SH-SY5Y (cell line): ENCODE data around the gene INO80B.

Experiments
- GATA2 ChIP-seq: IDR thresholded peaks from 2 replicates; pipeline ENCODE4 v1.6.1; 2011; ENCODE audit warnings: mild to moderate bottlenecking, low read depth, low read length
- GATA3 ChIP-seq: IDR thresholded peaks from 2 replicates; pipeline ENCODE4 v1.6.1; 2011; ENCODE audit warnings: low read depth, mild to moderate bottlenecking, low read length, moderate library complexity

Gene INO80B

GRCh38 chr2:74423231-74424095 lies 31.4 kb upstream of the INO80B start:
- TF ChIP-seq GATA2 (no peak), GATA3 (no peak)

GRCh38 chr2:74424139-74424992 lies 30.5 kb upstream of the INO80B start:
- TF ChIP-seq GATA2: no peak
- TF ChIP-seq GATA3: no peak

GRCh38 chr2:74424995-74425406 lies 29.9 kb upstream of the INO80B start:
- TF ChIP-seq GATA2 (no peak), GATA3 (no peak)

- TF ChIP-seq GATA2 (no peak), GATA3 (no peak)
Measured at GRCh38 chr2:74425523-74425922, 29.4 kb upstream of the INO80B start.

GRCh38 chr2:74426181-74426758 lies 28.6 kb upstream of the INO80B start:
- TF ChIP-seq GATA2 (no peak), GATA3 (no peak)

DNA sequence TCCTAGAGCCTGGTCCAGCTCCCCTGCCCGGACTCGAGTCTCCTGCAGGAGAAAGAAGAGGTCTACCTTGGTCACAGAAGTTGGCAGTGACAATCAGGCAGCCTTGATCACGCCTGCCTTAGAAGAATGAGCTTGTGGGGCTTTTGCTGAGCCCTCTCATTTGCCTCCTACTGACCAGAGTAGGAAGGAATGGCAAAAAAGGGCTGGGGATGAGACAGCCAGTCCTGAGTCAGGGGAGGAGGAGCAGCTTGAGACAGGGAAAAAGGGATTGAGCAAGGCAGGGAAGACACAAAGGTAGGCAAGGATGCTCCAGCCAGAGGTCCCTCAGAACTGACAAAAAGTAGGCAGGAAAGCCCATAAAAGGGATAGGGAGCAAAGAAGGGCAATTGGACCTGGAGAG lies 27.3 kb upstream of the INO80B start:
- TF ChIP-seq GATA2 (no peak), GATA3 (no peak)

DNA sequence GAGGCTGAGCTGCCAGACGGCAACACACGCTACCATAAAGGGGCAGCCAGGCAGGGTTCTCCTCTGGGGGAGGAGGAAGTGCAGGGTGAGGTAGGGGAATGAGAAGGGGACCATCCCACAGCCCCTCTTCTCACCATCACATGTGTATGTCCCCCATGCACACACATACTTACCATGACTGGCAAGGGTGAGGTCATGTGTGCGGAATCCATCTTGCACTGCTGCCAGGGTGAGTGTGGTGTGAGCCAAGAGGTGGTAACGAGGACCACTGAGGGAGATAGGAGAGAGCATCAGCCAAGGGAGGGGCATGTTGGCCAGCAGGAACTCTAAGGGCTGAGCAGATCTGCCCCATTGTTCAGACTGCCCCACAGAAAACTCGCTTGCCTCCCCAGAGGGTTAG lies 26.2 kb upstream of the INO80B start:
- TF ChIP-seq GATA2: no peak
- TF ChIP-seq GATA3: no peak

GRCh38 chr2:74429487-74430451 lies 25.1 kb upstream of the INO80B start:
- TF ChIP-seq GATA3 (no peak), GATA2 (no peak)

DNA sequence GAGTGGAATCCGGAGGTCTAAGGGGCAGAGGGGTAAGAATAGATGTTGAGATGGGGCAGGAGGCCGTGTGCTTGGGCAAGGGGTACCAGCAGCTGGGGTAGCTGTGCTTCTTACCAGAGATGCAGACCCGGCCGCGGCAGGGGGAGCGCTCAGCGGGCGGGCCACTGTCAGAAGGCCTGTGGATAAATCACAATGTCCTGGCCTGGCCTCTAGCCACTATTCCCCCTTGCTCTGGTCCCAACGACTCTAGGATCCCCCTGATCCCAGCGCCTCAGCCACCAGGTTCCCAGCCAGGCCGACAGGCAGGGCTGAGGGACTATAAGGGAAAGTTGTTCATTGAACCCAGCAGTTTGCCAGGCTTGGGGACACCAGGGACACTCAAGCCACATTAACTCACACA lies 24.4 kb upstream of the INO80B start:
- TF ChIP-seq GATA2: no peak
- no peak for TF ChIP-seq GATA3

DNA sequence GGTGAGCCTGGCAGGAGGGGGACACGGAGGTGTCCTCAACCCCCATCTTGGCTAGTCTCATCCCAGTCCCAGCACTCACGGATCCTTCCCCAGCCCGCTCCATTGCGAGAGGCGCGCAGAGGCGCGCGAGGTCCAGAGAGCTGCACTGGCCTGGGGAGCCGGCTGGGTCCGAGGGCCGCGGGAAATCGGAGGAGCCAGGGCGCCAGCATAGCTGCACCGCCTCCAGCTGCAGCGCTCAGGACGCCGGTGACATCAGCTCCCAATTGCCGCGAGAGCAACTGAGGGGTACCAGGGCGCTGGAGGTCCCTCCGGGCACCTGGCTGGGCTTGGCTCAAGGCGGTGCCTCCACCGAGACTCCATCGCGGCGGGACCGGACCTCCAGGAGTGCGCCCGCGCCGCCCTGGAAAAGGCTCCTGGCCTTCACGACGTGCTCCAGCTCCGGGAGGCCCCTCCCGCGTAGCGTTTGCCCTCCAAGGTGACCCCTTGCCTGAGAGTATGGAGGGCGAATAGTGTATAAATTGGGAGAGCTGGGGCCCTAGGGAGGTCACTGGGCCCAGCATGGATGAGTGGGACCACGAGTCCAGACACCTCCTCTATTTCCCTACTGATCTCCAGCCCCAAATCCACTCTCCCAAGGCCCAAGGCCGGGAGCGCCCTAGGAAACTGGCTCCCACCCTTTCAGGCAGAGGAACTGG lies 18.6 kb upstream of the INO80B start:
- TF ChIP-seq GATA2 (no peak), GATA3 (no peak)

DNA sequence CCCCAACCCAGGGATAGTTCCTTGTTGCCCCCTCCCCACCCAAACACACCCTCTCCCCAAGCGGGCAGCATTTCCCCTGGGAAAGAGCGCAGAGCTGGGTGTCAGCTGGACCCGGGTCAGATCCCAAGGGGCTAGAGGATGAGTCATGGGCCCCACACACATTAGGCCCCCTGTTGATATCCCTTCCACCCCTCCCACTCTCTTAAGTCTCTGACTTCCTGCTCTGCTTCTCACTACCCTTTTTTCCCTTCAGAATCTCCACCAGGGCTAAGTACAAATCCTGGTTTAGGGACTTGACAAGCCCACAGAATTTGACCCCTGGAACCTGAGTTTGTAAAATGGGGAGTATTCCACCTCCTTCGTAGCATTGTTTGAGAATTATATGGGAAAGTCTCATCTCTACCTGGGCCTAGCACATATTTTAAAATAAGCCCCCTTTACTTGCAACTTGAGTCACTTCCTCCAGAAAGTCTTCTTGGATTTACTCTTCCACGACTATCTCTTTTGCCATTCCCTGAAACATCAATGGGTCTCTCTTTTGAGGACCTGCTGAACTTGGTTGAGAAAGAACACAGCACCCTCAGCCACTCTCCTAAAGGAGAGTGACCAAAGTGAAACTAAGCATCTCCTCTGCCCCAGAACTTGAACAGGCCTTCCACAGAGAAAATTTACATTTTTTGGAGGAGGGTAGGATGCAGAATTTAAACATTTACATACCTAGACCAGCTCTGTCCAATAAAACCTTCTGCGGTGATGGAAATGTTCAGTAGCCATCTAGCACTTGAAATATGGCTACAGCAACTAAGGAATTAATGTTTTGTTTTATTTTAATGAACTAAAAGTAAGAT lies 17.8 kb upstream of the INO80B start:
- TF ChIP-seq GATA2 (no peak), GATA3 (no peak)

DNA sequence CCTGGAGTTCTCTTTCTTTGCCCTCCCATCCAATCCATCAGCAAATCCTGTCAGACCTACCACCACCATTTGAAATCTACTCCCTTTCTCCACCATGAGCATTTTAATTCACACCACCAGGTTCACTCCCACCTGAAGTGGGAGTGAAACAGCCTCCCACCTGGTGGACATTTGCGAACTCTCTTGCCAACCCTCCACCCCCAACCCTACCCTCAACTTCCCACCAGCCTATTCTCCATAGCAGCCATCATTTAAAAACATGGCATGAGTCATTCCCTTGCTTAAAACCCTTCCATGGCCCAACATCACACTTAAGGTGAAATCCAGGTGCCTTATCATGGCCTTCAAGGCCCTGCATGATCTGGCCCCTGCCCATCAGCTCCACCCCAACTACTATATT lies 16.6 kb upstream of the INO80B start:
- TF ChIP-seq GATA2: no peak
- no peak for TF ChIP-seq GATA3
